HEK293 (cell line): ENCODE results near the gene BEST1.

ENCODE experiments used
- ZEB2 ChIP-seq: fragments of 450-650 bp; formaldehyde crosslinking; IDR thresholded peaks from 2 replicates; pipeline ENCODE4 v1.5.1; 2016; ENCODE audit warnings: missing biosample characterization, missing genetic modification characterization
- ZNF140 ChIP-seq: fragments of 450-650 bp; formaldehyde crosslinking; IDR thresholded peaks from 2 replicates; pipeline ENCODE4 v1.5.1; 2016; ENCODE audit warnings: missing biosample characterization, missing genetic modification characterization
- ZSCAN16 ChIP-seq: fragments of 450-650 bp; formaldehyde crosslinking; IDR thresholded peaks from 2 replicates; pipeline ENCODE4 v1.5.1; 2016; ENCODE audit warnings: missing biosample characterization, missing genetic modification characterization
- TF ChIP-seq, protein P1 (sequence below): fragments of 450-650 bp; formaldehyde crosslinking; IDR thresholded peaks from 2 replicates; pipeline ENCODE4 v1.5.1; 2017; ENCODE audit warnings: missing biosample characterization, missing genetic modification characterization
- TF ChIP-seq, protein P2 (sequence below): fragments of 450-650 bp; formaldehyde crosslinking; IDR thresholded peaks from 2 replicates; pipeline ENCODE4 v1.5.1; 2016; ENCODE audit warnings: missing biosample characterization, missing genetic modification characterization
- TF ChIP-seq, protein P3 (sequence below): fragments of 450-650 bp; formaldehyde crosslinking; IDR thresholded peaks from 2 replicates; pipeline ENCODE4 v1.5.1; 2016; ENCODE audit warnings: missing biosample characterization, missing genetic modification characterization

DNA sequence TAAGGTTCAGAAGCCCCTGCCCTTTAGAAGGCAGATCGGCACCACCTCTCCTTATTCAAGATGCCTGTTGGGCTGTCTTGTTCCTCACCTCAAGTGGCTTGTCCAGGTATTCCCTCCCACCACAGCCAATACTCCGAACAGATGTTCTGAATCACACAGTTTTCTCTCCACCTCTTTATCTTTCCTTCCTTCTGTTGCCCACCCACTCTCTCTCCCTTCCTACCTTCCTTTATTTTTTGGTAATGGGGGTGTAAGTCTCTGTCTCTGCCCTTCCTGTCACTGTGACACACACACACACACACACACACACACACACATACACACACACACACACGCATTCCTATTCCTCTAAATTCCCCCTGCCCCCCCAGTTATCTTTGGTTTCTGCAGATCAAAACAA lies 8.4 kb downstream of the BEST1 start:
- TF ChIP-seq ZSCAN16 (tag by site-specific recombination): no peak
- TF ChIP-seq, protein P1, sequence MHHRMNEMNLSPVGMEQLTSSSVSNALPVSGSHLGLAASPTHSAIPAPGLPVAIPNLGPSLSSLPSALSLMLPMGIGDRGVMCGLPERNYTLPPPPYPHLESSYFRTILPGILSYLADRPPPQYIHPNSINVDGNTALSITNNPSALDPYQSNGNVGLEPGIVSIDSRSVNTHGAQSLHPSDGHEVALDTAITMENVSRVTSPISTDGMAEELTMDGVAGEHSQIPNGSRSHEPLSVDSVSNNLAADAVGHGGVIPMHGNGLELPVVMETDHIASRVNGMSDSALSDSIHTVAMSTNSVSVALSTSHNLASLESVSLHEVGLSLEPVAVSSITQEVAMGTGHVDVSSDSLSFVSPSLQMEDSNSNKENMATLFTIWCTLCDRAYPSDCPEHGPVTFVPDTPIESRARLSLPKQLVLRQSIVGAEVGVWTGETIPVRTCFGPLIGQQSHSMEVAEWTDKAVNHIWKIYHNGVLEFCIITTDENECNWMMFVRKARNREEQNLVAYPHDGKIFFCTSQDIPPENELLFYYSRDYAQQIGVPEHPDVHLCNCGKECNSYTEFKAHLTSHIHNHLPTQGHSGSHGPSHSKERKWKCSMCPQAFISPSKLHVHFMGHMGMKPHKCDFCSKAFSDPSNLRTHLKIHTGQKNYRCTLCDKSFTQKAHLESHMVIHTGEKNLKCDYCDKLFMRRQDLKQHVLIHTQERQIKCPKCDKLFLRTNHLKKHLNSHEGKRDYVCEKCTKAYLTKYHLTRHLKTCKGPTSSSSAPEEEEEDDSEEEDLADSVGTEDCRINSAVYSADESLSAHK (tag by site-specific recombination): no peak
- TF ChIP-seq ZEB2 (tag by site-specific recombination): no peak
- TF ChIP-seq, protein P2, sequence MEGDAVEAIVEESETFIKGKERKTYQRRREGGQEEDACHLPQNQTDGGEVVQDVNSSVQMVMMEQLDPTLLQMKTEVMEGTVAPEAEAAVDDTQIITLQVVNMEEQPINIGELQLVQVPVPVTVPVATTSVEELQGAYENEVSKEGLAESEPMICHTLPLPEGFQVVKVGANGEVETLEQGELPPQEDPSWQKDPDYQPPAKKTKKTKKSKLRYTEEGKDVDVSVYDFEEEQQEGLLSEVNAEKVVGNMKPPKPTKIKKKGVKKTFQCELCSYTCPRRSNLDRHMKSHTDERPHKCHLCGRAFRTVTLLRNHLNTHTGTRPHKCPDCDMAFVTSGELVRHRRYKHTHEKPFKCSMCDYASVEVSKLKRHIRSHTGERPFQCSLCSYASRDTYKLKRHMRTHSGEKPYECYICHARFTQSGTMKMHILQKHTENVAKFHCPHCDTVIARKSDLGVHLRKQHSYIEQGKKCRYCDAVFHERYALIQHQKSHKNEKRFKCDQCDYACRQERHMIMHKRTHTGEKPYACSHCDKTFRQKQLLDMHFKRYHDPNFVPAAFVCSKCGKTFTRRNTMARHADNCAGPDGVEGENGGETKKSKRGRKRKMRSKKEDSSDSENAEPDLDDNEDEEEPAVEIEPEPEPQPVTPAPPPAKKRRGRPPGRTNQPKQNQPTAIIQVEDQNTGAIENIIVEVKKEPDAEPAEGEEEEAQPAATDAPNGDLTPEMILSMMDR (tag by site-specific recombination): no peak
- TF ChIP-seq, protein P3, sequence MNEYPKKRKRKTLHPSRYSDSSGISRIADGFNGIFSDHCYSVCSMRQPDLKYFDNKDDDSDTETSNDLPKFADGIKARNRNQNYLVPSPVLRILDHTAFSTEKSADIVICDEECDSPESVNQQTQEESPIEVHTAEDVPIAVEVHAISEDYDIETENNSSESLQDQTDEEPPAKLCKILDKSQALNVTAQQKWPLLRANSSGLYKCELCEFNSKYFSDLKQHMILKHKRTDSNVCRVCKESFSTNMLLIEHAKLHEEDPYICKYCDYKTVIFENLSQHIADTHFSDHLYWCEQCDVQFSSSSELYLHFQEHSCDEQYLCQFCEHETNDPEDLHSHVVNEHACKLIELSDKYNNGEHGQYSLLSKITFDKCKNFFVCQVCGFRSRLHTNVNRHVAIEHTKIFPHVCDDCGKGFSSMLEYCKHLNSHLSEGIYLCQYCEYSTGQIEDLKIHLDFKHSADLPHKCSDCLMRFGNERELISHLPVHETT (tag by site-specific recombination): no peak
- no peak for TF ChIP-seq ZNF140 (tag by site-specific recombination)
